ENCODE measurements around the gene ZMYND12.

- no peak for TF ChIP-seq CTCF (conservative IDR thresholded peaks at IDR 0.05; ENCODE audit: low read depth, low read length)
- no peak for TF ChIP-seq FOS (IDR thresholded peaks at IDR 0.05; ENCODE audit: low read depth, low read length)
- TF ChIP-seq RAD21 (IDR thresholded peaks at IDR 0.05; ENCODE audit: low read length), result no peak
- TF ChIP-seq POLR2A (IDR thresholded peaks at IDR 0.05; ENCODE audit: low read depth, low read length), result no peak
Measured at GRCh38 chr1:42477775-42478174, 22.0 kb upstream of the ZMYND12 start.

Data from IMR-90 (cell line).